ENCODE data around the gene RABGGTB.
"Not testable (repeated sequence)": the region's sequence is repeated elsewhere in the genome, so short reads cannot be mapped to it uniquely, and the experiment has no call there.

GRCh38 chr1:75810113-75810512 lies 24.1 kb downstream of the RABGGTB start:
- not testable (repeated sequence) for TF ChIP-seq ATF6 (CRISPR knock-in tag; IDR thresholded peaks at IDR 0.05); CTCF (IDR thresholded peaks at IDR 0.05); USF1 (CRISPR knock-in tag; IDR thresholded peaks at IDR 0.05); JUN (CRISPR knock-in tag; IDR thresholded peaks at IDR 0.05); ATF1 (CRISPR knock-in tag; IDR thresholded peaks at IDR 0.05); ZNF232 (CRISPR knock-in tag; IDR thresholded peaks at IDR 0.05); MAX (CRISPR knock-in tag; IDR thresholded peaks at IDR 0.05); NR2C2 (CRISPR knock-in tag; IDR thresholded peaks at IDR 0.05); CREM (CRISPR knock-in tag; IDR thresholded peaks at IDR 0.05); CBFB (CRISPR knock-in tag; IDR thresholded peaks at IDR 0.05; ENCODE audit: low read depth); SMAD3 (CRISPR knock-in tag; IDR thresholded peaks at IDR 0.05; ENCODE audit: borderline replicate concordance)

Measured in WTC11 (cell line).